GM11168 (cell line): ENCODE measurements around the gene IGHMBP2.
"Not testable (repeated sequence)": the region's sequence is repeated elsewhere in the genome, so short reads cannot be mapped to it uniquely, and the experiment has no call there.

Experiments used
- in situ Hi-C: fragments of 300-500 bp; cut with MboI; formaldehyde crosslinking; loops from one replicate; pipeline ENCODE4 v1.12.0; 2022; ENCODE audit warnings: low sequenced_read_pairs; ENCODE audit not compliant: unreplicated experiment

Gene IGHMBP2

DNA sequence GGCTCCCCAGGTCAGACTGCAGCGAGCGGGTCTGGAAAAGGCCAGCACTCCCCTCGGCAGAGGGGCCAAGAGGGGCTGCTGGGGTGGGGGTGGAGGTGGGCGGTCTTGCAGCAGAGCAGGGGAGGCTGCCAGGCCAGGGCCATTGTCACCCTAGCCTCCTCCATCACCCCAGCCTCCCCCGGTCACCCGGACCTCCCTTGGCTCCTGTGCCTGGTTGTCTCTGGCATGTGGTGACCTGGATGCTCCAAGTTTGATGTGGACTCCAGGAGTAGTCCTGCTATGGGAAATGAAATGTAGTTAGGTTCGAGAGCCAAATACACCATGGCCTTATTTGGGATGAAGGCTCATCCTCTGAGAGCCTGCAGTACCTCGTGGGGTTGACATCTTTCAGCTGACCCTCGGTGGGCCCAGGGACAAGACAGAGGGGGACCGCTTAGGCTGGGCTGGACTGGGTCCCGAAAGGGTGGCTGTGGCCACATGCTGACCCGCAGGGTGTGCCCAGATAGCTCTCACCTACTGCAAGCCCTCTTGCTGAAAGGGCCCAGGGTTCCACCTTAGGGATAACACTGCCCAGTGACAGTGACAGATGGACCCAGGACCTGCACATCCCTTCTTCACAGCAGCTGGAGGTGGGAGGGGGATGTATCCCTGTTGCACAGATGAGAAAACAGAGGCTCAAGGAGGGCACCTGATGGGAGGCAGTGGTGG, 53.0 kb downstream of the IGHMBP2 start:
- in situ Hi-C loops = no loop called here

DNA sequence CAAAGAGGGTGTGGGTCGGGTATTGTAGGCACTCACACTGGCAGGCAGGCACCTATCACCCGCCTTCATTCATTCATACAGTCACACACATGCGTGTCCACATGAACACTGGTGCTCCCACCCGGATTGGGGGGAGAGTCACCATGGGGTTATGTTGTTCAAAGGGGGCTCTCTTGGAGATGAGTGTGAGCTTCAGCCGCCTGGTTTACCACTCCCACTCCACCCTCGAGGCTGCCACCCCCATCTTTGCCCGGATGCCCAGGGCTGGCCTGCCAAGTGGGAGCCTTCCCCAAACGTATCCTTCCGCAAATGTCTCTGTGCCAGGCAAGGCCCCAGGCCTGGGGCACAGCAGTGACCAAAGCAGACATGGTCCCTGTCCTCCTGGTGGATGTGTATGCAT, 54.5 kb downstream of the IGHMBP2 start:
- in situ Hi-C loops = no loop called here

DNA sequence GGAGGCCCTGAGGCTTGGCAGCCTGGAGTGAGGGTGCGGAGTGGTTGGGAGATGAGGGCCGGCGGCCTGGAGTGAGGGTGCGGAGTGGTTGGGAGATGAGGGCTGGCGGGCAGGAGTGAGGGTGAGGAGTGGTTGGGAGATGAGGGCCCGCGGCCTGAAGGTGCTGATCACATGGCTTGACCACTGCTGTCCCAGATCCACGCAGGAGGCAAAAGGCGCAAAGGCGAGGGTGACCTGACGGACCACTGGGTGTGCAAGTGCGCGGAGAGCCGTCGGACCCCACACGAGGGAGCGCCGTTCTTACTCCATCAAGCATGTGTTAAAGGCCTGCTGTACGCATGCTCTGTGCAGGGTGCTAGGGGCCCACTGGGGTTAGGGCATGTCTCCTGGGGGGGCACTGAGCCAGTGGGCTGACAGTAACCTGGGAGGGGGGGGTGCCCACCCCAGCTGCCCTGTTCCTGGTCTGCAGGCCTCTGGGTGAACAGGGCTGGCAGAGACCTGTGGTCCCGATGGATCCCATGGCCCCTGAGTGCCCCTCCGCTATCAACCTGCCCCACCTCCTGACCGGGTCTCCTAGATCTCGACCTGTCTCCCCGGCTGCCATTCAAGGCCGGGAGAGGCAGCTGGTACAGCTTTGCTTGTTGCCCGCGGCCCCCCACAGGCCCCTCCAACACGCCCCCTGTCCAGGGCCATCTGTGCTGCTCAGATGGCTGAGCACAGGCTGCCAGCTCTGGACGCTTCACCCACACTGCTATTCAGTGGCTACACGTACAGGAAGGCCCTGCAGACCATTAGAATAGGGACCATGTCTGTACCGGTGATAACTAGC, 56.0 kb downstream of the IGHMBP2 start:
- in situ Hi-C loops = no loop called here

GRCh38 chr11:68960294-68961071, 56.8 kb downstream of the IGHMBP2 start:
- in situ Hi-C loops = no loop called here

- in situ Hi-C loops = no loop called here
Measured at GRCh38 chr11:68961245-68961644, 57.6 kb downstream of the IGHMBP2 start.

- in situ Hi-C loops = no loop called here
Measured at GRCh38 chr11:68962527-68963250, 59.0 kb downstream of the IGHMBP2 start.

- in situ Hi-C loops = no loop called here
Measured at GRCh38 chr11:68963779-68964178, 60.1 kb downstream of the IGHMBP2 start.

DNA sequence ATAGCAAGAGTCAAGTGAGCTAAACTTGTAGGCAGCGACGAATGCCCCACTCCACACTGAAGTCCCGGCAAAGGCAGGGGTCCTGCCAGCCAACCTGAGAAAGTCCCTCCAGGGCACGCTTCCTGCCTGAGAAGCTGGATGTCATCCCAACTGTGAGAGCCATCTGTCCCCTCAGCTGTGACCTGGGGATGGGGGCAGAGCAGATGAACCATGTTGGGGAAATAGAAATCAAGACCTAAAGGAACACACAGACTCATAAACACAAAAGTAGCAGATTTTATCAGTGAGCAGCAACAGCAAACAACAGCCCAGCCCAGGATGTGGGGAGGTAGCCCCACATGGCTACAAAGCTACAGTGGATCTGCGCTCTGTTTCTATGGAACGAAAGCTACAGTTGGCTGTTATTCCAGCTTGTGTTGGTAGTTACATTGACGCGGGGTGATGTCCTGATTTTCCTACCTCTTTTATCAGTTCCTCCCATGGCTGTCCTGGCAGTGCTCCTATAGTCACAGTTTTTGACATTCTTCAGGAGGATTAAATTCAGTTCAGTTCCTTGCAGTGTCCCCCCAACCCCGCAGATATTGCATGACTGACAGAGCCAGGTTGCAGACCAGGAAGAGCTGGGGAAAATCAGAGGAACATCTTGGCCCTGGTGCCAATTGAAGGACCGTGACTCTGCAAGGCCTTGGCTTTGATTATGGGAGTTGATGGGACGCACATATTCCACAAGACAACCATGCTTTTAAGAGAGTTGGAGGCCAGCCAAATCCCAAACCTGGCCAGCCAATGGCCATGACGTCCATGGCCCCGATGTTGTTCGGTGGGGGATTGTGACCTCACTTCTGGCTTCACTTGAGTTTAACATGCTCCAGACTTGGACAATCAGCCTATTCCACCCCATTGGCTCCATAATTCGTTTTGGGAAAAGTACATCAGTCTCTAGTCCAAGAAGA, 62.5 kb downstream of the IGHMBP2 start:
- in situ Hi-C loops = no loop called here

- in situ Hi-C loops = no loop called here
Measured at GRCh38 chr11:68966894-68967780, 63.4 kb downstream of the IGHMBP2 start.

DNA sequence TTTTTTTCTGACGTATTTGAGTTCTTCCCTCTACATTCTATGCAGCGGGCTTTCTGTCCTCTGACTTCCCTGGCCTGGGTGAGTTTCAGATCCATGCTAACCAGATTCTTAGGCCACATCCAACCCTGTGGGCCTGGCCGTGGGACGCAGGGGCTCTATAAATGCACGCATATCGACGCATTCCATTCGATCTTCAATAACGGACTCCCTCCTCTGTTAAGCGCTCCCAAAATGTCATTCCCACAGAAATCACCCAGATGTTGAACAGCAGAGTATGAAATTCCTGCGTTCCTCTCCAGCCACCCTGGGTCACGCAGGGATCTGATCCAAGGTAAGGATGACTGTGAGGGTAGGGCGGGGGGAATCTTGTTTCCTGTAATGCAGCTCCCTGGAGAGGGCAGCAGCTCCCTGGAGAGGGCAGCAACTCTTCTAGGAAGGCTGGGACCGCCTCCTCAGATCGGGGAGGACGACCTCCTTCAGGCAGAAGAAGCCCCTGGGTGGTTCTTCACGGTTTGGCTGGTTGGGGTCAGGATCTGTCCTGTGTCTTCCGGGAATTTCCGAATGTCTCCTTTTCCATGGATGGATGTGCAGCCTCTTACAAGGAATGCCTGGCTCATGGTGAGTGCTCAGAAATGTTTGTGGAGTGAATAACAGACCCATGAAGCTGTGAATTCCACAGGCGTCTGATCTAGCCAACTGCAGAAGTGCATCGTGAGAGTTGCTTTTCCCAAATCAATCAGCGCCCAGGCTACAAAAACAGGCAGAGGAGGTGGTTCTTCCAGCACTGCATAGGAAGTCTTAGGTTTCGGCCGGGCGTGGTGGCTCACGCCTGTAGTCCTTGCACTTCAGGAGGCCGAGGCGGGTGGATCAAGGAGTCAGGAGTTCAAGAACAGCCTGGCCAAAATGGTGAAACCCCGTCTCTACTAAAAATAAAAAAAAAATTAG, 64.9 kb downstream of the IGHMBP2 start:
- in situ Hi-C loops = no loop called here

GRCh38 chr11:68969386-68969785, 65.7 kb downstream of the IGHMBP2 start:
- in situ Hi-C loops = no loop called here

DNA sequence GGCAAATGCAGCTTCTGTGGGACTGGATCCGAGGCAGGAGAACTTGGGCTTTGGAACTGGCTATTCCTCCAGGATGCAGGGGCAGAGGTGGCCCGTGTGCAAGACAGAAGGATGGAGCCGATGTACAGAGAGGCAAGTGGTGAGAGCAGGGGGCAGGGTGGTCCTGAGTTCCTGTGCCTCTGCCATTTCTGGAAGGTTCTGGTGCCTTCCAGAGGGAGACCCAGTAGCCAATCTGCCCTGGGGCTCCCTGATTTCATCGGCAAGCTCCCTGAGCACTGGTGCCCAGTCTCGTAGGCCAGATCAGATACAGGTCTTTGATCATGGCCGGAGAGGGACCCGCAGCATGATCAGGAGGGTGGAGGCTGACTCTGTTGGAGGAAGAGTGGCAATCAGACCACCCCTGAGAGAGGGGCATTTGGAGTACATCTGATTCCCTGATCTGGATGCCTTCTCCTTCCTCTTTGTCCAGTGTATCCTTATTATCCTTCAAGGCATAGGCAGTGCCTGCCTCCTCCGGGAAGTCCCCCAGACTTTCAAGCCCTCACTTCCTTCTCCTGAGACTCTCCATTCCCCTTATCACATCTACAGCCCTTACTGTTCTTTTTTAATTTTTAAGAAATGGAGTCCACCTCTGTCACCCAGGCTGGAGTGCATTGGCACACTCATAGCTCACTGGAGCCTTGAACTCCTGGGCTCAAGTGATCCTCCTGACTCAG, 67.4 kb downstream of the IGHMBP2 start:
- in situ Hi-C loops = no loop called here

DNA sequence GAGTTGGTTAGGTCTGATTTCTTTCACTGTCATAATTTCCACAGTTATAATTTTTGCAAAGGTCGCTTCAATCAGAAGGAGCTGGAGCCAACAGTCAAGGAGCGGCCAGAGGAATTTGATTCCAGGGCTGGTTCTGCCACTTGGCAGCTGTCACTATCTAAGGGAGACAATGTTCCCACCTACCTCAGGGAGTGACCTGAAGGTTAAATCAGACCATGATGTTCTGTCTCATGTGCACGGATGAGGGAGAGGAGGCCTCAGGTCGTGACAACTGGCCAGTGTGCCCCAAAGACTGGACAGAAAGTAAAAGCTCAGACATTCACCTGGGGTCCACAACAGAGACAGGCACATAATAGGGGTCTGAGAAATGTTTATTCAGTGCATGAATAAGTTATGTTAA, 69.5 kb downstream of the IGHMBP2 start:
- in situ Hi-C loops = no loop called here

DNA sequence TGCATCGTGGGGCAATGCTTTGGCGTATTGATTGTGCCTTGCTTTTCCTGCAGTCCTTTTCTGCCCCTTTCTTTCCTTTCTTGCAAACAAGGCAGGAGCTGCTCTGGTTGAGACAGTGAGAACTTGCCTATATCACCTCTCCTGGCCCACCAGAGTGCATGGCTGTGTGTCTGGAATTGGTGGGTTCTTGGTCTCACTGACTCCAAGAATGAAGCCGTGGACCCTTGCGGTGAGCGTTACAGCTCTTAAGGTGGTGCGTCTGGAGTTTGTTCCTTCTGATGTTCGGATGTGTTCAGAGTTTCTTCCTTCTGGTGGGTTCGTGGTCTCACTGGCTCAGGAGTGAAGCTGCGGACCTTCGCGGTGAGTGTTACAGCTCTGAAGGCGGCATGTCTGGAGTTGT, 70.0 kb downstream of the IGHMBP2 start:
- in situ Hi-C loops = not testable (repeated sequence)

GRCh38 chr11:68974421-68975194, 70.9 kb downstream of the IGHMBP2 start:
- in situ Hi-C loops = no loop called here

GRCh38 chr11:68976095-68976494, 72.4 kb downstream of the IGHMBP2 start:
- in situ Hi-C loops = no loop called here
